Stomach (tissue), 9 donors: ENCODE measurements around the gene PNPLA3. TPM values are rescaled to one million over a fixed set of nuclear protein-coding genes. Genes with fewer than 3 reads are reported as not detected.

Source experiments
- DNase-seq, 2 donors: peaks; one replicate each; pipeline versions ENCODE4 v3.0.0 to v3.0.0-alpha.2; 2013 to 2019
- H3K27ac ChIP-seq, 5 donors: fragments of 200-600 bp in 4 of 5; sonication (generic) in 4 of 5; one replicate each; pipeline ENCODE4 v1.5.1; 2013 to 2019; ENCODE audit warnings: mild to moderate bottlenecking in 1 of 5, moderate library complexity in 1 of 5
- H3K27me3 ChIP-seq, 3 donors: fragments of 200-600 bp; sonication (generic); one replicate each; pipeline ENCODE4 v1.5.1; 2017 to 2019; ENCODE audit warnings: mixed run types in 1 of 3
- H3K36me3 ChIP-seq, 4 donors: fragments of 200-600 bp; sonication (generic); 1 replicate in 3 of 4; 2 replicates in 1 of 4; pipeline ENCODE4 v1.5.1; 2016 to 2019
- H3K4me1 ChIP-seq, 4 donors: fragments of 200-600 bp; sonication (generic); one replicate each; pipeline ENCODE4 v1.5.1; 2016 to 2019
- H3K4me3 ChIP-seq, 4 donors: fragments of 200-600 bp; sonication (generic) in 3 of 4; one replicate each; pipeline ENCODE4 v1.5.1; 2016 to 2019; ENCODE audit warnings: mild to moderate bottlenecking in 1 of 4
- H3K9me3 ChIP-seq, 4 donors: fragments of 200-600 bp; sonication (generic); one replicate each; pipeline ENCODE4 v1.5.1; 2016 to 2019
- CTCF ChIP-seq, 7 experiments: fragments of 450-650 bp in 4 of 7; fragments of 200-600 bp in 3 of 7; sonication (generic) in 3 of 7; IDR thresholded peaks; one replicate each; pipeline ENCODE4 v1.5.1; 2016 to 2019; ENCODE audit warnings: antibody characterized with exemption in 7 of 7, control low read depth in 2 of 7, mild to moderate bottlenecking in 1 of 7
- EP300 ChIP-seq: sonication (generic); formaldehyde crosslinking; IDR thresholded peaks from one replicate; pipeline ENCODE4 v1.6.1; 2017; ENCODE audit warnings: antibody characterized with exemption
- POLR2A ChIP-seq, 4 donors: fragments of 450-650 bp; IDR thresholded peaks; one replicate each; pipeline ENCODE4 v1.6.1; 2016; ENCODE audit warnings: antibody characterized with exemption in 4 of 4, control low read depth in 2 of 4, mild to moderate bottlenecking in 1 of 4, moderate library complexity in 1 of 4
- POLR2AphosphoS5 ChIP-seq, 3 donors: sonication (generic); formaldehyde crosslinking; IDR thresholded peaks; one replicate each; pipeline ENCODE4 v1.6.1; 2016; ENCODE audit warnings: antibody characterized with exemption in 3 of 3
- WGBS, 5 donors: extraction: QIAGEN DNeasy Blood & Tissue Kit in 3 of 5; methylation state at CpG; one replicate each; pipeline versions ENCODE4 v1.1.5 to v1.1.7; 2013 to 2018; 5-methylcytosine and 5-hydroxymethylcytosine counted together
- intact Hi-C: fragments of 100-400 bp; cut with DNase I; formaldehyde crosslinking; loops from one replicate; pipeline ENCODE4 v1.15.1; 2023; ENCODE audit warnings: low total_unique reads
- polyA plus RNA-seq, 3 donors: library from polyadenylated mRNA; stranded (reverse); fragments of 200-250 nt; gene quantifications; one replicate each; pipeline ENCODE4 v1.2.3, GENCODE V29; 2013
- total RNA-seq, 5 donors: library from RNA; depleted of rRNA; stranded (reverse); fragments of >200 nt; gene quantifications; one replicate each; pipeline versions ENCODE4 v1.1.0 to v1.2.3, GENCODE V29; 2014 to 2016
- donor health status: healthy with polysubstance abuse.
- donor health status: Bipolar disorder and iron deficiency.
- donor health status: healthy.

The PNPLA3 gene
- total and polyA plus RNA-seq, 8 donors: 0.12 to 0.73 (median 0.47) TPM; not detected in 4

GRCh38 chr22:43945632-43946383 is 22.2 kb downstream of the PNPLA3 start:
- Histone ChIP-seq H3K36me3 (no peaks in the 10 kb centered on the region), H3K27ac (no peak overlapping the region), H3K4me1 (no peaks in the 10 kb centered on the region), H3K4me3 (no peak overlapping the region), H3K27me3 (peaks cover 0 to 8% (median 0%) of the 10 kb centered on the region in 3 donors), H3K9me3 (peaks cover 0 to 7% (median 0%) of the 10 kb centered on the region in 4 donors)
- TF ChIP-seq CTCF (IDR thresholded peaks at IDR 0.05) (peak in 4 of 7 experiments; percentile 33 to 52 (median 36)), EP300 (no peak)
- 48 to 74% (median 51%) methylated on average over 6 to 12 of the region's 12 CpGs for WGBS, 5 donors
- intact Hi-C loops: no loop called here
- DNase-seq: peak; percentile 67 to 86

- intact Hi-C loops: no loop called here
- Histone ChIP-seq H3K27ac (no peak overlapping the region), H3K9me3 (peaks cover 0 to 7% (median 0%) of the 10 kb centered on the region in 4 donors), H3K27me3 (peaks cover 0 to 8% (median 0%) of the 10 kb centered on the region in 3 donors), H3K4me1 (no peaks in the 10 kb centered on the region), H3K4me3 (no peak overlapping the region), H3K36me3 (no peaks in the 10 kb centered on the region)
- DNase-seq: no peak
- WGBS, 5 donors: 70 to 81% (median 78%) methylated on average over 7 of the region's 7 CpGs
- TF ChIP-seq POLR2A (IDR thresholded peaks at IDR 0.05) (no peak), EP300 (no peak)
Observed at GRCh38 chr22:43946384-43946667, 22.7 kb downstream of the PNPLA3 start.

GRCh38 chr22:43948836-43949406 is 25.3 kb downstream of the PNPLA3 start:
- Histone ChIP-seq H3K4me3 (no peak overlapping the region), H3K4me1 (peaks cover 0 to under 1% (median under 1%) of the 10 kb centered on the region in 4 donors), H3K36me3 (no peaks in the 10 kb centered on the region), H3K27ac (no peak overlapping the region), H3K9me3 (no peaks in the 10 kb centered on the region), H3K27me3 (peaks cover 0 to 14% (median 0%) of the 10 kb centered on the region in 3 donors)
- DNase-seq: no peak
- WGBS, 5 donors: 63 to 75% (median 72%) methylated on average over 12 of the region's 12 CpGs
- TF ChIP-seq EP300 (no peak), POLR2A (IDR thresholded peaks at IDR 0.05) (no peak), POLR2AphosphoS5 (IDR thresholded peaks at IDR 0.05) (no peak), CTCF (IDR thresholded peaks at IDR 0.05) (no peak)
- intact Hi-C loops: no loop called here

- DNase-seq: no peak
- no peak for TF ChIP-seq POLR2AphosphoS5 (IDR thresholded peaks at IDR 0.05)
- TF ChIP-seq CTCF (IDR thresholded peaks at IDR 0.05): no peak
- TF ChIP-seq EP300: no peak
- no peak for TF ChIP-seq POLR2A (IDR thresholded peaks at IDR 0.05)
- Histone ChIP-seq H3K27ac (no peak overlapping the region), H3K4me3 (no peak overlapping the region), H3K36me3 (no peaks in the 10 kb centered on the region), H3K9me3 (no peaks in the 10 kb centered on the region), H3K27me3 (peaks cover 0 to 6% (median 0%) of the 10 kb centered on the region in 3 donors), H3K4me1 (peaks cover 13 to 19% (median 18%) of the 10 kb centered on the region in 4 donors)
- intact Hi-C loops: no loop called here
- 83 to 88% (median 84%) methylated on average over 5 of the region's 5 CpGs for WGBS, 5 donors
Observed at GRCh38 chr22:43951391-43951790, 27.8 kb downstream of the PNPLA3 start.

GRCh38 chr22:43951966-43952365 is 28.4 kb downstream of the PNPLA3 start:
- intact Hi-C loops: no loop called here
- DNase-seq: no peak
- peaks cover 0 to 6% (median 0%) of the 10 kb centered on the region in 3 donors for H3K27me3 ChIP-seq
- H3K36me3 ChIP-seq: no peaks in the 10 kb centered on the region
- no peak overlapping the region for H3K27ac ChIP-seq
- 45 to 72% (median 57%) methylated on average over 6 to 7 of the region's 7 CpGs for WGBS, 5 donors
- no peaks in the 10 kb centered on the region for H3K9me3 ChIP-seq
- TF ChIP-seq POLR2AphosphoS5 (IDR thresholded peaks at IDR 0.05) (no peak), EP300 (no peak), CTCF (IDR thresholded peaks at IDR 0.05) (no peak), POLR2A (IDR thresholded peaks at IDR 0.05) (no peak)
- no peak overlapping the region for H3K4me3 ChIP-seq
- H3K4me1 ChIP-seq: peaks cover 19 to 25% (median 23%) of the 10 kb centered on the region in 4 donors
